ENCODE results near the gene TNFRSF25.

DNA sequence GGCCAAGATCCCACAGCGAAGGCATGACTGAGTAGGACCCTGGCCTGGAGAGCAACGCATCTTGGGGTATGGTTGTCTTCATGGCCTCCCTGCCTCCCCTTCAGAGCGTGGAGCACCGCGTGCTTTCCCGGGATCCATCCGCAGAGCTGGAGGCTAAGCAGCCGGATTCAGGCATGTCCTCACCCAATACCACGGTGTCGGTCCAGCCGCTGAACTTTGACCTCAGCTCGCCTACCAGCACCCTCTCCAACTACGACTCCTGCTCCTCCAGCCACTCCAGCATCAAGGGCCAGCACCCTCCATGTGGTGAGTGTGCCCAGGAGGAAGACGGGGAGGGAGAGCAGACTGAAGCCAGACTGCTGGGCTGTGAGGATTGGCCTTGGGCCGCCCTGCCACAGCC is 21.6 kb downstream of the TNFRSF25 start:
- TF ChIP-seq, protein P1, sequence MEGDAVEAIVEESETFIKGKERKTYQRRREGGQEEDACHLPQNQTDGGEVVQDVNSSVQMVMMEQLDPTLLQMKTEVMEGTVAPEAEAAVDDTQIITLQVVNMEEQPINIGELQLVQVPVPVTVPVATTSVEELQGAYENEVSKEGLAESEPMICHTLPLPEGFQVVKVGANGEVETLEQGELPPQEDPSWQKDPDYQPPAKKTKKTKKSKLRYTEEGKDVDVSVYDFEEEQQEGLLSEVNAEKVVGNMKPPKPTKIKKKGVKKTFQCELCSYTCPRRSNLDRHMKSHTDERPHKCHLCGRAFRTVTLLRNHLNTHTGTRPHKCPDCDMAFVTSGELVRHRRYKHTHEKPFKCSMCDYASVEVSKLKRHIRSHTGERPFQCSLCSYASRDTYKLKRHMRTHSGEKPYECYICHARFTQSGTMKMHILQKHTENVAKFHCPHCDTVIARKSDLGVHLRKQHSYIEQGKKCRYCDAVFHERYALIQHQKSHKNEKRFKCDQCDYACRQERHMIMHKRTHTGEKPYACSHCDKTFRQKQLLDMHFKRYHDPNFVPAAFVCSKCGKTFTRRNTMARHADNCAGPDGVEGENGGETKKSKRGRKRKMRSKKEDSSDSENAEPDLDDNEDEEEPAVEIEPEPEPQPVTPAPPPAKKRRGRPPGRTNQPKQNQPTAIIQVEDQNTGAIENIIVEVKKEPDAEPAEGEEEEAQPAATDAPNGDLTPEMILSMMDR (IDR thresholded peaks at IDR 0.05): no peak
- no peak for TF ChIP-seq POLR2A (IDR thresholded peaks at IDR 0.05)
- no peak for TF ChIP-seq POLR2AphosphoS5 (IDR thresholded peaks at IDR 0.05)
